ENCODE data around the gene MUTYH.
A peak's percentile ranks its signal among the peaks of the same experiment; 100 is the strongest.
"Not testable (repeated sequence)": the region's sequence is repeated elsewhere in the genome, so short reads cannot be mapped to it uniquely, and the experiment has no call there.

The MUTYH gene

DNA sequence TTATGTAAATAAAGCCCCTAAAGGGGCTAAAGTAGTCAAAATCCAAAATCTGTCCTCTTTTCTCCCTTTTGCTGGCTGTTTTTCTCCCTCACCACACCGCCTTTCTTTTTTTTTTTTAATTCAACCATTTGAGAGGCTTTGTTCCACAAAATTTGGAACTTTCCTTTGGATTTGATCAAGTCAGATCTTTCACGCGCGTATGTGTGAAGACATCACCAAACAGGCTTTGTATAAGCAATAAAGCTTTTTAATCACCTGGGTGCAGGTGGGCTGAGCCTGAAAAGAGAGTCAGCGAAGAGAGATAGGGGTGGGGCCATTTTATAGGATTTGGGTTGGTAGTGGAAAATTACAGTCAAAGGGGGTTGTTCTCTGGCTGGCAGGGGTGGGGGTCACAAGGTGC is 18.8 kb downstream of the MUTYH start:
- no peak for DNase-seq (ENCODE audit: low read depth)

DNA sequence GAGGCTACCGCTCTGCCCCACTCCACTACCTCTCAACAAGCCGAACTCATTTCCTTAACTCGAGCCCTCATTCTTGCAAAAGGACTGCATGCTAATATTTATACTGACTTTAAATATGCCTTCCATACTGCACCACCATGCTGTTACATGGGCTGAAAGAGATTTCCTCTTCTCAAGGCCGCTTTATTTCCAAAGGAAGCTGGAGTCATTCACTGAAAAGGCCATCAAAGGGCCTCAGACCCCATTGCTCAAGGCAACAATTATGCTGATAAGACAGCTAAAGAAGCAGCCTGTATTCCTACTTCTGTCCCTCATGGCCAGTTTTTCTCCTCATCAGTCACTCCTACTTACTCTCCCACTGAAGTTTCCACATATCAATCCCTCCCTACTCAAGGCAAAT is 20.5 kb downstream of the MUTYH start:
- no peak for DNase-seq (ENCODE audit: low read depth)

DNA sequence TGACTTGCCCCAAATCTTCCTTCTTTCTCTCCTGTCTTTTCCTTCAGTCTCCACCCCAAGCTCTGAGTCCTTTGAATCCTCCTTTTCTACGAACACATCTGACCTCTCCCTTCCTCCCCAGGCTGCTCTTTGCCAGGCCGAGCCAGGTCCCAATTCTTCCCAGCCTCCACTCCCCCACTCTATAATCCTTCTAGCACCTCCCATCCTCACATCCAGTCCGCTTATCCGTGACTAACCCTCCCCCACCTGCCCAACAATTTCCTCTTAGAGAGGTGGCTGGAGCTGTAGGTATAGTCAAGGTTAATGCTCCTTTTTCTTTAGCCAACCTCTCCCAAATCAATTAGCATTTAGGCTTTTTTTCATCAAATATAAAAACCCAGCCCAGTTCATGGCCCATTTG is 23.1 kb downstream of the MUTYH start:
- no peak for DNase-seq (ENCODE audit: low read depth)

GRCh38 chr1:45314266-45314665 is 26.0 kb downstream of the MUTYH start:
- no peak for DNase-seq (ENCODE audit: low read depth)

GRCh38 chr1:45306905-45307304 is 33.3 kb downstream of the MUTYH start:
- no peak for DNase-seq (ENCODE audit: low read depth)

DNA sequence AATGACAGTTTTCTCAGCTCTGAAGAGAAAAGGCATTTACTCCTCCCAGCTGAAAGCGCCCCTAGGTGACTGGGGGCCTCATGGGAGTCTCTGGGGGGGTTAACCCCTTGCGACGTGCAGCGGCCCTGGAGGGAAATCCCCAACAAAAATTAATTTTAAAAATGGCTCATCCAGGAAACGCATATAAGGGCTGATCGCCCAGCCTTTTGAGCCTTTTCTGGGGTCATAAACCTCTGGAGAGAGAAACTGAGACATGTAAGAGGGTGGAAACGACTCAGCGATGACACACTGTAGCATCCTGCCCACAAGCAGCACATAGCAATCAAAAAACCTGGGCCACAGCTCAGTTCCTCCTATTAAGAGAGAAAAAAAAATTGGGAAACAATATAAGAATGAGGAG is 33.9 kb downstream of the MUTYH start:
- DNase-seq (ENCODE audit: low read depth), result no peak

GRCh38 chr1:45305231-45305630 is 35.0 kb downstream of the MUTYH start:
- no peak for DNase-seq (ENCODE audit: low read depth)

GRCh38 chr1:45304311-45305081 is 35.7 kb downstream of the MUTYH start:
- DNase-seq (ENCODE audit: low read depth), result no peak

DNA sequence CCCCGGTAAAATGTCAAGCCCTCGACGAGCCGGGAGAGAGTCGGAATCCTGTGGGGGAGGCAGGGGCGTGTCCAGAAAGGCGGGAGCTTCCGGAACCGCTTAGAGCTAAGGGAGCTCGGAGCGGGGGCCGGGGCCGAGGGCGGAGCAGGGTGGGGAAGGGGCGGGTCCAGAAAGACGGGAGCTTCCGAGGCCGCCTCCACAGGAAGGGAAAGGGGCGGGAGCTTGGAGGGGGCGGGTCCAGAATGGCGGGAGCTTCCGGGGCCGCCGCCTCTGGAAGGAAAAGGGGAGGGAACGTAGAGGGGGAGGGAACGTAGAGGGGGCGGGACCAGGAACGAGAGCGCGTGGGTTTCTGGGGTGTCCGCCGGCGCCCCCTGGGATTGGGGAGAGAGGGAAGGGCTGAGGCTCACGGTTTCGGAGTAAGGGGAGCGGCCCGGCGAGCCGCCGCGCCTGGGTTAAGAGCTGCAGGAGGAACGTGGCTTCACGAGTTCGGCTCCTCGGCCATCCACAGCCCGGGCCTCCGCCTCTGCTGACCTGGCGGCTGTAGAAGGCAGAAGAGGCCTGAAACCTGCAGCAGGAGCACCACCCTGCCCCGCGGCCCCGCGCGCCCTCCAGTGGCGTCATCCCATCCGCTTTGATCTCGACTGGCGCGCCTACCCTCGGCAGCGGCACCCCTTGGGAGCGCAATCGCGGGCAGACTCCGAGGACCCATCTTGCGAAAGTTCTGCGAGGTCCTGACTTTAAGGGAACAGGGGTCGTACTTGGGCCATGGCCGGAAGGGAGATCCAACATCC is 36.5 kb downstream of the MUTYH start:
- DNase-seq (ENCODE audit: low read depth), result peak; percentile 96

GRCh38 chr1:45302505-45303150 is 37.6 kb downstream of the MUTYH start:
- DNase-seq (ENCODE audit: low read depth), result no peak

DNA sequence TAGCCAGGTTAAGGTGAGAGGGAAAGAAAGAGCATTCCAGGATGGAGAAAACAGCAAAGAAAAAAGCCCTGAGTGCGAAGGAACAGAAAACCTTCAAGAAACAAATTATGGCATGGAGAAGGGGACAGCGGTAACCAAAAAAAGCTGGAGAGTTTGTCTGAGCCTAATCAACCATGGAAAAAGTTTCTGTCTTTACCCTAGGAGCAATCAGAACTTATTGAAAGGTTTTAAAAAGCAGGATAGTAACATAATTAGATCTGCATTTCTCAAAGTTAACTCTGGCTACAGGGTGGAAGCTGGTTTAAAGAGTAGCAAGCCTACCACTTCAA is 39.6 kb downstream of the MUTYH start:
- DNase-seq (ENCODE audit: low read depth), result no peak

GRCh38 chr1:45299981-45300668 is 40.1 kb downstream of the MUTYH start:
- peak; percentile 78 for DNase-seq (ENCODE audit: low read depth)

DNA sequence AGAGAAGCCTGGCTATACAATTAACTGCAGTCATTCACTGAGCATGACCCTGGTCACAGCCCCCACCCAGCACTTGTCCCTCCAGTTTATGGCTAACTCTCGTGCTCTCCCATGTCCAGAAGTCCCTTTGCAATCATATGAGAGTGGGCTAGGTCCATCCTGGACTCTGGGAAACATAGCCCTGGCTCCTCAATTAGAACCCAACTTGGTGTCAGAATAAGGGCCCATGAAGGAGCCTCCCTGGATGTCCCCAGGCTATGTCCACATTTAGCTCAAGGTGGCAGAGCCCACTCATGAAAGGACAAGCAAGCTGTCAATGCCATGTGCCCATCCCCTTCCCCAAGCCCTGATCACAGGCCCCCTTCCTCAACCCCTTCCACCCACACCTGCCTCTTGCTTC is 40.9 kb downstream of the MUTYH start:
- DNase-seq (ENCODE audit: low read depth), result no peak

GRCh38 chr1:45297666-45298356 is 42.4 kb downstream of the MUTYH start:
- DNase-seq (ENCODE audit: low read depth), result no peak

- DNase-seq (ENCODE audit: low read depth), result no peak
These were observed 48.5 kb downstream of the MUTYH start for GRCh38 chr1:45291716-45292115.

DNA sequence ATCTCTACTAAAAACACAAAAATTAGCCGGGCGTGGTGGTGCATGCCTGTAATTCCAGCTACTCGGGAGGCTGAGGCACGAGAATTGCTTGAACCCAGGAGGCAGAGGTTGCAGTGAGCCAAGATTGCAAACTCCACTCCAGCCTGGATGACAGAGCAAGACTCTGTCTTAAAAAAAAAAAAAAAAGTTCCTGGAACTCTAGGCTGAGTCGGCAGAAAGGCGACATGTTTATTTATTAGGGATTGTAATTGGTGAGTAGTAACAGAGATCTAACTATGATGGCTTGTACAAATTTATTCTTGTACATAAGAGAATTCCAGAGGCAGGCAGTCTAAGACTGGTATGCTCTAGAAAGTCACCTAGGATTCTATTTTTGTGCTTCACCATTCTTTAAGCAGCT is 49.2 kb downstream of the MUTYH start:
- DNase-seq (ENCODE audit: low read depth), result not testable (repeated sequence)

GRCh38 chr1:45286521-45286920 is 53.7 kb downstream of the MUTYH start:
- DNase-seq (ENCODE audit: low read depth), result not testable (repeated sequence)

DNA sequence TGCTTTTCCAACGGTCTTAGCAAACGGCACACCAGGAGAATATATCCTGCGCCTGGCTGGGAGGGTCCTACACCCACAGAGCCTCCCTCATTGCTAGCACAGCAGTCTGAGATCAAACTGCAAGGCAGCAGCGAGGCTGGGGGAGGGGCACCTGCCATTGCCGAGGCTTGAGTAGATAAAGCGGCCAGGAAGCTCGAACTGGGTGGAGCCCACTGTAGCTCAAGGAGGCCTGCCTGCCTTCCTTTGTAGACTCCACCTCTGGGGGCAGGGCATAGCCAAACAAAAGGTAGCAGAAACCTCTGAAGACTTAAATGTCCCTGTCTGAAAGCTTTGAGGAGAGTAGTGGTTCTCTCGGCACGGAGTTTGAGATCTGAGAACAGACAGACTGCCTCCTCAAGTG is 55.4 kb downstream of the MUTYH start:
- DNase-seq (ENCODE audit: low read depth), result not testable (repeated sequence)

DNA sequence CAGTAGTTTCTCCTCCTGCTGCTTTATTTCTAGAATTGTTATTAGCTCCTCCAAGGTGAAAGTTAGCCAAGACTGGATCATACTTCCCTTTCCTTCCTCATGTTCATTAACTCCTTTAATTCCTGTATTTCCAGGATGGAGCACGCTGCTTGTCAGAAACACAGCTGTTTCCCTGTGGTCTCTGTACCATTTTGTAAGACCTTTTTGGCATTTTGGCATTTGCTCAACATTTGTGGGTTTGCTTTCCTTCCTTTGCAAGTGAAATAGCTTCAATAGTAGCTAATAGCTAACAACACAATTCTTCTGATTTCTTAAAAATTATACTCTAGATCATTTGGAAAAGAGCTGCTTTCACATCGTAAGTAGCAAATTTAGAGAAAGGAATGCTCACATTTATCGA is 57.9 kb downstream of the MUTYH start:
- no peak for DNase-seq (ENCODE audit: low read depth)

All from fibroblast of the conjunctiva (primary cell).